ENCODE data around the gene CENPE.

DNA sequence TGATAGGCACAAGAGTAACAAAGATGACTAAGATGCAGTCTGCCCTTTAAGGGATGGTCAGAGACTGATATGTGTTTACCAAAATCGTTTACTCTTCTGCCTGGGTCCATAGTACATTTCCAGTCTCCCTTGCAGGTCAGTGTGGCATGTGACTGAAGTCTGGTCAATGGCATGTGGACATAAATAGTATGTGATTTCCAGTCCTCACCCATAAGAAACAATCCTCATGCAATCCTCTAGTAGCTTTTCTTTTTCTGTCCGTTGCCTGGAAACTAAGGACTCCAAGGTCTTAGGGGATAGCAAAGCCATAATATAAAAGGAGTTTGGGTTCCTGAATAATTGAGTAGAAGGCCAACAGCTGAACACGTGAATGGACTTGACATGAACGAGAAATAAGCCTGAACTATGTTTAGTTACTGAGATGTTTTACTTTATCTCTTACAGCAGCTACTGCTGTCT lies 122.7 kb downstream of the CENPE start:
- TF ChIP-seq, protein P1, sequence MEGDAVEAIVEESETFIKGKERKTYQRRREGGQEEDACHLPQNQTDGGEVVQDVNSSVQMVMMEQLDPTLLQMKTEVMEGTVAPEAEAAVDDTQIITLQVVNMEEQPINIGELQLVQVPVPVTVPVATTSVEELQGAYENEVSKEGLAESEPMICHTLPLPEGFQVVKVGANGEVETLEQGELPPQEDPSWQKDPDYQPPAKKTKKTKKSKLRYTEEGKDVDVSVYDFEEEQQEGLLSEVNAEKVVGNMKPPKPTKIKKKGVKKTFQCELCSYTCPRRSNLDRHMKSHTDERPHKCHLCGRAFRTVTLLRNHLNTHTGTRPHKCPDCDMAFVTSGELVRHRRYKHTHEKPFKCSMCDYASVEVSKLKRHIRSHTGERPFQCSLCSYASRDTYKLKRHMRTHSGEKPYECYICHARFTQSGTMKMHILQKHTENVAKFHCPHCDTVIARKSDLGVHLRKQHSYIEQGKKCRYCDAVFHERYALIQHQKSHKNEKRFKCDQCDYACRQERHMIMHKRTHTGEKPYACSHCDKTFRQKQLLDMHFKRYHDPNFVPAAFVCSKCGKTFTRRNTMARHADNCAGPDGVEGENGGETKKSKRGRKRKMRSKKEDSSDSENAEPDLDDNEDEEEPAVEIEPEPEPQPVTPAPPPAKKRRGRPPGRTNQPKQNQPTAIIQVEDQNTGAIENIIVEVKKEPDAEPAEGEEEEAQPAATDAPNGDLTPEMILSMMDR (IDR thresholded peaks at IDR 0.05), result no peak
- TF ChIP-seq ZFX (IDR thresholded peaks at IDR 0.05; ENCODE audit: borderline replicate concordance), result no peak

All from 22Rv1 (cell line).